ENCODE data around the gene PPTC7. TPM values are rescaled to one million over a fixed set of nuclear protein-coding genes. Genes with fewer than 3 reads are reported as not detected.

Gene PPTC7
- total and polyA plus RNA-seq, 2 of the 8 experiments (the other 6 are each of a cell fraction or from before 2014, with no cell fraction given), result 8.1 to 15.9 TPM

GRCh38 chr12:110627500-110628195 lies 44.5 kb upstream of the PPTC7 start (continued):
- no peak for TF ChIP-seq ASH2L (IDR thresholded peaks at IDR 0.05; ENCODE audit: low read length)
